HepG2 (cell line): Measurements from ENCODE around the gene GLCE. TPM values are rescaled to one million over a fixed set of nuclear protein-coding genes. Genes with fewer than 3 reads are reported as not detected.

Experiments
- ATAC-seq: fragments of 200-7000 bp; cut with Tn5 transposase; 3 replicates; pipeline ENCODE4 v1.9.1; 2020; ENCODE audit warnings: mild to moderate bottlenecking, moderate library complexity
- BruUV-seq: library from RNA; stranded (reverse); fragments of 400-500 nt; replicated peaks from 2 replicates; lab custom pipeline; 2021; lab: Mats Ljungman, UMichigan
- CTCF ChIA-PET: fragments of 300-600 bp; formaldehyde crosslinking; extraction: SDS; loops from one replicate; lab custom pipeline; 2021; ENCODE audit warnings: low total read pairs, inconsistent platforms, low intra/inter-chr PET ratio; lab: Yijun Ruan, JAX
- POLR2A ChIA-PET: fragments of 350-600 bp; sonication (Branson Sonifier 250); formaldehyde crosslinking; loops from one replicate; lab custom pipeline; 2020; ENCODE audit warnings: antibody characterized with exemption, inconsistent platforms; lab: Yijun Ruan, JAX
- DNase-seq: peaks from one replicate; pipeline ENCODE4 v3.0.0-alpha.2; 2015; ENCODE audit warnings: low spot score
- FAIRE-seq: peaks from 3 replicates; lab custom pipeline; 2011; peaks lifted over from hg19 to GRCh38; lab: Jason Lieb, UNC
- H2AFZ ChIP-seq: one replicate; pipeline ENCODE4 v1.6.1; 2011; ENCODE audit warnings: low read length, inconsistent platforms
- H3K27ac ChIP-seq: fragments of 300-600 bp; 3 replicates; pipeline ENCODE4 v1.8.0; 2011; ENCODE audit warnings: mixed run types, mild to moderate bottlenecking, mixed read lengths, low read length, inconsistent platforms; ENCODE audit not compliant: insufficient read depth; ENCODE audit errors: extremely low read length
- H3K27me3 ChIP-seq, 2 experiments: fragments of 200-600 bp in 1 of 2; 2 replicates in 1 of 2; 3 replicates in 1 of 2; pipeline versions ENCODE4 v1.6.0 to v1.8.0; 2011; ENCODE audit warnings: low read length in 2 of 2, mild to moderate bottlenecking in 2 of 2, moderate library complexity in 2 of 2, inconsistent platforms in 1 of 2; ENCODE audit not compliant: insufficient read depth in 2 of 2, control insufficient read depth in 1 of 2
- H3K36me3 ChIP-seq, 2 experiments: fragments of 200-600 bp in 1 of 2; replicated peaks in 1 of 2; 2 replicates in 1 of 2; 3 replicates in 1 of 2; pipeline versions ENCODE4 v1.5.1 to v1.8.0; 2011; ENCODE audit warnings: low read length in 2 of 2, inconsistent platforms in 1 of 2; ENCODE audit not compliant: insufficient read depth in 2 of 2, control insufficient read depth in 1 of 2
- H3K4me1 ChIP-seq: 2 replicates; pipeline ENCODE4 v1.5.1; 2012; ENCODE audit warnings: low read length, inconsistent platforms; ENCODE audit not compliant: insufficient read depth
- H3K4me2 ChIP-seq: 2 replicates; pipeline ENCODE4 v1.6.0; 2011; ENCODE audit warnings: low read depth, low read length, inconsistent platforms
- H3K4me3 ChIP-seq, 3 experiments: fragments of 200-600 bp in 1 of 3; sonication (generic), shearing (Covaris generic) in 1 of 3; replicated peaks in 1 of 3; 2 replicates each; pipeline ENCODE4 v1.5.1; 2011 to 2016; ENCODE audit warnings: low read length in 3 of 3, inconsistent platforms in 2 of 3, low read depth in 2 of 3, mild to moderate bottlenecking in 2 of 3, control low read depth in 1 of 3, mixed read lengths in 1 of 3; ENCODE audit not compliant: insufficient read depth in 1 of 3
- H3K79me2 ChIP-seq: one replicate; pipeline ENCODE4 v1.6.1; 2011; ENCODE audit warnings: low read length, inconsistent platforms; ENCODE audit not compliant: insufficient read depth
- H3K9ac ChIP-seq: 2 replicates; pipeline ENCODE4 v1.6.0; 2011; ENCODE audit warnings: mild to moderate bottlenecking, low read depth, low read length, inconsistent platforms; ENCODE audit not compliant: insufficient read depth
- H3K9me3 ChIP-seq: 2 replicates; pipeline ENCODE4 v1.5.1; 2012; ENCODE audit warnings: mild to moderate bottlenecking, low read length
- H4K20me1 ChIP-seq: 2 replicates; pipeline ENCODE4 v1.6.0; 2011; ENCODE audit warnings: inconsistent platforms, mild to moderate bottlenecking, low read length, moderate library complexity; ENCODE audit not compliant: insufficient read depth
- ASH2L ChIP-seq: fragments of 300-600, 200-600 bp; sonication (generic); IDR thresholded peaks from 2 replicates; pipeline ENCODE4 v1.7.0; 2017; ENCODE audit warnings: low read depth, mild to moderate bottlenecking, moderate library complexity, mixed read lengths, low read length; ENCODE audit not compliant: insufficient read length
- ATRX ChIP-seq: sonication (generic); formaldehyde crosslinking; IDR thresholded peaks from 2 replicates; pipeline ENCODE4 v1.4.0; 2020; ENCODE audit warnings: missing genetic modification reagents, borderline replicate concordance
- CCDC6 ChIP-seq: sonication (generic); formaldehyde crosslinking; IDR thresholded peaks from 2 replicates; pipeline ENCODE4 v1.8.1; 2022; ENCODE audit warnings: mild to moderate bottlenecking, missing genetic modification reagents, moderate library complexity
- CEBPB ChIP-seq: IDR thresholded peaks from 2 replicates; pipeline ENCODE4 v1.6.1; 2011; ENCODE audit warnings: low read depth, low read length, improper control_type of control experiment, borderline replicate concordance
- CENPT ChIP-seq: sonication (generic); formaldehyde crosslinking; IDR thresholded peaks from 2 replicates; pipeline ENCODE4 v1.8.0; 2022; ENCODE audit warnings: low read depth, mild to moderate bottlenecking, moderate library complexity, missing genetic modification reagents
- GPN1 ChIP-seq: sonication (generic); formaldehyde crosslinking; IDR thresholded peaks from 2 replicates; pipeline ENCODE4 v1.5.1; 2020; ENCODE audit warnings: missing genetic modification reagents, borderline replicate concordance
- NFRKB ChIP-seq: fragments of 450-650 bp; IDR thresholded peaks from 2 replicates; pipeline ENCODE4 v1.6.1; 2017
- POLR2AphosphoS2 ChIP-seq: IDR thresholded peaks from 2 replicates; pipeline ENCODE4 v1.6.1; 2011; ENCODE audit warnings: low read depth, low read length, improper control_type of control experiment
- PTBP1 ChIP-seq: fragments of 200-400 bp; formaldehyde crosslinking; IDR thresholded peaks from 2 replicates; pipeline ENCODE4 v1.6.1; 2018; ENCODE audit warnings: low read length, low read depth; ENCODE audit not compliant: poor library complexity, severe bottlenecking
- SALL1 ChIP-seq: sonication (generic); formaldehyde crosslinking; IDR thresholded peaks from 2 replicates; pipeline ENCODE4 v1.8.0; 2022; ENCODE audit warnings: mild to moderate bottlenecking, missing genetic modification reagents
- SMC3 ChIP-seq: IDR thresholded peaks from 2 replicates; pipeline ENCODE4 v1.6.1; 2011; ENCODE audit warnings: low read length, improper control_type of control experiment
- ZBTB38 ChIP-seq: sonication (generic); formaldehyde crosslinking; IDR thresholded peaks from 2 replicates; pipeline ENCODE4 v1.5.1; 2020; ENCODE audit warnings: mild to moderate bottlenecking, missing genetic modification reagents
- ZKSCAN1 ChIP-seq: fragments of 150-350 bp; IDR thresholded peaks from 2 replicates; pipeline ENCODE4 v1.6.1; 2014; ENCODE audit warnings: low read length
- ZNF207 ChIP-seq: fragments of 450-650 bp; IDR thresholded peaks from 2 replicates; pipeline ENCODE4 v1.6.1; 2016; ENCODE audit warnings: antibody characterized with exemption, borderline replicate concordance
- ZNF264 ChIP-seq: sonication (generic); formaldehyde crosslinking; IDR thresholded peaks from 2 replicates; pipeline ENCODE4 v1.4.0; 2020; ENCODE audit warnings: missing genetic modification reagents
- ZNF615 ChIP-seq: sonication (generic); formaldehyde crosslinking; IDR thresholded peaks from 2 replicates; pipeline ENCODE4 v1.5.0; 2020; ENCODE audit warnings: mild to moderate bottlenecking, missing genetic modification reagents, borderline replicate concordance
- ZNF672 ChIP-seq: sonication (generic); formaldehyde crosslinking; IDR thresholded peaks from 2 replicates; pipeline ENCODE4 v1.8.1; 2022; ENCODE audit warnings: missing genetic modification reagents
- ZNF790 ChIP-seq: sonication (generic); formaldehyde crosslinking; IDR thresholded peaks from 2 replicates; pipeline ENCODE4 v1.8.0; 2022; ENCODE audit warnings: missing genetic modification reagents, mild to moderate bottlenecking, borderline replicate concordance
- WGBS: methylation state at CpG from one replicate; pipeline ENCODE4 v1.1.6; 2017; ENCODE audit warnings: low lambda C conversion rate; 5-methylcytosine and 5-hydroxymethylcytosine counted together
- in situ Hi-C: cut with HindIII; loops from 2 replicates; pipeline ENCODE4 v1.10.0; 2017; ENCODE audit warnings: low pct_unique_long_range_greater_than_20kb; ENCODE audit not compliant: extremely low pct_ligation_motif_present
- intact Hi-C: fragments of 100-400 bp; cut with micrococcal nuclease; formaldehyde crosslinking; loops from one replicate; pipeline ENCODE4 v1.10.0; 2022; ENCODE audit not compliant: unreplicated experiment
- polyA plus RNA-seq, 8 experiments: library from polyadenylated mRNA; depleted of rRNA in 3 of 8; stranded (reverse) in 7 of 8; unstranded in 1 of 8; fragments of >200 nt; fragmentation: Illumina TruSeq in 4 of 8; extraction: Trizol in 4 of 8; gene quantifications; 2 replicates each; pipeline versions ENCODE4 v1.2.1 to v1.2.3, GENCODE V29; 2011 to 2016; ENCODE audit warnings: low read depth in 4 of 8, missing spikeins in 1 of 8, mixed read lengths in 1 of 8; ENCODE audit not compliant: insufficient read depth in 1 of 8
- total RNA-seq, 5 experiments: library from RNA; depleted of rRNA; stranded (reverse); fragments of >200 nt; fragmentation: Illumina TruSeq; extraction: Trizol; gene quantifications; 2 replicates each; pipeline ENCODE4 v1.2.3, GENCODE V29; 2016; ENCODE audit warnings: low read depth in 1 of 5
- TF ChIP-seq, protein P1 (sequence below), 2 experiments: fragments of 450-650 bp in 1 of 2; sonication (generic) in 1 of 2; formaldehyde crosslinking; IDR thresholded peaks; 2 replicates each; pipeline versions ENCODE4 v1.5.0 to v1.8.0; 2020 to 2022; ENCODE audit warnings: mild to moderate bottlenecking in 1 of 2, missing genetic modification reagents in 1 of 2

Gene GLCE
- total and polyA plus RNA-seq, 2 of the 13 experiments (the other 11 are each of a cell fraction or from before 2014, with no cell fraction given): 12.9 to 23.4 TPM

DNA sequence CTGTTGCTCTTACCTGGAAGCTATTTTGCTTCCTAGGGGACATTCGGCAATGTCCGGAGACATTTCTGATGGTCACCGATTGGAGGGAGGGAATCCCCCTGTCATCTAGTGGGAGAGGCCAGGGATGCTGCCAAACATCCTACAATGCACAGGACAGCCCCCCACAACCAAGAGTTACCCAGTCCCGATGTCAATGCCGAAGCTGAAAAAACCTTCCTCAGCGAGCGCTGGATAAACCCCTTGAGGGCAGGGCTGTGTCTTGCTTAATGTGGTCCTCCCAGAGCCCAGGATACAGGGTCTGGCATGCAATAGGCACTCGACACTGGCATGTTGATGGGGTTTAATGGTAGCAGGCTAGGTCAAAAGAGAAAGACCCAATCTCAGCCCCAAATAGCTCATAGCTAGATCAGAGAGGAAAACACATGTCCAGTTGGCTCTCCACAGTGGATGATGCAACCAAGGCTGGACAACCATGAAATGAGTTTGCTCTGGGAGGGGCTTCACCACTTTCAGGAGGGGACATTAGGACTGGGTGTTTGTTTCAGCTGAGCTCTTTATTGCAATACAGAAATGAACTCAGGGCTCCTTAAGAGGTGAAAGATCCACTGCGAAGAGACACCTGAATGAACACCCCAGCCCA is 121.8 kb downstream of the GLCE start:
- in situ Hi-C loops: no loop called here
- Histone ChIP-seq H2AFZ (no peak overlapping the region), H3K9me3 (no peaks in the 10 kb centered on the region), H3K4me3 (no peak overlapping the region), H3K4me2 (no peak overlapping the region), H3K27me3 (peaks cover 0 to 17% of the 10 kb centered on the region in 2 experiments; a peak in 2 of 5 replicates), H3K4me1 (peaks cover 4% of the 10 kb centered on the region), H3K79me2 (no peaks in the 10 kb centered on the region), H4K20me1 (no peaks in the 10 kb centered on the region), H3K36me3 (no peaks in the 10 kb centered on the region), H3K27ac (no peak overlapping the region), H3K9ac (no peak overlapping the region)
- 67% methylated on average over 9 of the region's 9 CpGs for WGBS
- ATAC-seq (no peak), FAIRE-seq (no peak), DNase-seq (no peak)
- TF ChIP-seq CEBPB: peak; percentile 19; the same call in 1 of the 2 replicates
- no peak for TF ChIP-seq GPN1
- no peak for TF ChIP-seq ZNF615 (CRISPR knock-in tag)
- no peak for TF ChIP-seq ZNF790
- TF ChIP-seq, protein P1, sequence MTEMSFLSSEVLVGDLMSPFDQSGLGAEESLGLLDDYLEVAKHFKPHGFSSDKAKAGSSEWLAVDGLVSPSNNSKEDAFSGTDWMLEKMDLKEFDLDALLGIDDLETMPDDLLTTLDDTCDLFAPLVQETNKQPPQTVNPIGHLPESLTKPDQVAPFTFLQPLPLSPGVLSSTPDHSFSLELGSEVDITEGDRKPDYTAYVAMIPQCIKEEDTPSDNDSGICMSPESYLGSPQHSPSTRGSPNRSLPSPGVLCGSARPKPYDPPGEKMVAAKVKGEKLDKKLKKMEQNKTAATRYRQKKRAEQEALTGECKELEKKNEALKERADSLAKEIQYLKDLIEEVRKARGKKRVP (CRISPR knock-in tag; IDR thresholded peaks at IDR 0.05): 0 out of 4 replicates have a peak, but pooled peaks of 1 of the 2 experiments have one; percentile 34
- ChIA-PET CTCF (no interaction called here), POLR2A (no interaction called here)
- intact Hi-C loops: no loop called here
- no TSS peak for BruUV-seq

DNA sequence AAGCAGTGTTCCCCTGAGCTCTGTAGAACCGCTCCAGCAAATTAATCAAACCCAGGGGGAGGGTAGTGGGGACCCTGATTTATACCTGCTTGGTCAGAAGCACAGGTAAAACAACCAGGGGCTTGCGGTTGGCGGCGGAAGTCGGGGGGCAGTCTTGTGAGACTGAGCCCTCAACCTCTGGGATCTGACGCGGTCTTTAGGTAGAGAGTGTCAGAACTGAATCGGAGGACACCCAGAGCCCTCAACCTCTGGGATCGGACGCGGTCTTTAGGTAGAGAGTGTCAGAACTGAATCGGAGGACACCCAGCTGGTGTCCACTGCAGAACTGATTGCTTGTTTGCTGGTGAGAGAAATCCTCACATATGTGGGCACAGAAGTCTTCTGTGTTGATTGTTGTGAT is 125.4 kb downstream of the GLCE start:
- in situ Hi-C loops: no loop called here
- CTCF ChIA-PET: no interaction called here
- Histone ChIP-seq H3K9me3 (no peaks in the 10 kb centered on the region), H3K36me3 (no peaks in the 10 kb centered on the region), H3K4me2 (no peak overlapping the region), H2AFZ (no peak overlapping the region), H3K79me2 (no peaks in the 10 kb centered on the region), H3K27me3 (peaks cover 0 to 4% of the 10 kb centered on the region in 2 experiments; a peak in 2 of 5 replicates), H4K20me1 (no peaks in the 10 kb centered on the region), H3K27ac (no peak overlapping the region), H3K4me1 (peaks cover 21% of the 10 kb centered on the region), H3K9ac (no peak overlapping the region), H3K4me3 (no peak overlapping the region)
- POLR2A ChIA-PET: no interaction called here
- FAIRE-seq (no peak), ATAC-seq (no peak), DNase-seq (no peak)
- intact Hi-C loops: no loop called here
- 77% methylated on average over 12 of the region's 12 CpGs for WGBS
- BruUV-seq: no TSS peak
- TF ChIP-seq CCDC6 (CRISPR knock-in tag) (no peak), SMC3 (no peak), ZNF264 (CRISPR knock-in tag) (no peak), POLR2AphosphoS2 (no peak), ZKSCAN1 (no peak), NFRKB (no peak), ATRX (CRISPR knock-in tag) (no peak), ASH2L (no peak), PTBP1 (no peak), ZNF672 (CRISPR knock-in tag) (no peak), SALL1 (CRISPR knock-in tag) (no peak), CENPT (CRISPR knock-in tag) (no peak), ZBTB38 (CRISPR knock-in tag) (no peak), ZNF207 (no peak)
